Activated CD4-positive, alpha-beta T cell treated with anti-CD3 and anti-CD28 coated beads, Interleukin-2, amount 10 ng/mL, durations not matched to agents 7 days and 5 days (primary cell): ENCODE measurements around the gene IFI6. TPM values are rescaled to one million over a fixed set of nuclear protein-coding genes. Genes with fewer than 3 reads are reported as not detected.
"Not testable (repeated sequence)": the region's sequence is repeated elsewhere in the genome, so short reads cannot be mapped to it uniquely, and the experiment has no call there.

ENCODE experiments used
- CTCF ChIA-PET: fragments of 350-600 bp; sonication (Branson Sonifier 250); formaldehyde crosslinking; loops from one replicate; lab custom pipeline; 2021; ENCODE audit warnings: antibody characterized with exemption; lab: Charles Lee
- POLR2A ChIA-PET: fragments of 350-600 bp; sonication (Branson Sonifier 250); formaldehyde crosslinking; loops from one replicate; lab custom pipeline; 2021; ENCODE audit warnings: antibody characterized with exemption; lab: Charles Lee
- DNase-seq: peaks from one replicate; pipeline ENCODE4 v3.0.0-alpha.2; 2020
- H3K27ac Mint-ChIP-seq: one replicate; pipeline ENCODE4 v1.8.0; 2021; ENCODE audit warnings: mild to moderate bottlenecking, moderate library complexity, mixed read lengths
- H3K27me3 Mint-ChIP-seq: one replicate; pipeline ENCODE4 v1.8.0; 2021; ENCODE audit warnings: mixed read lengths
- H3K36me3 Mint-ChIP-seq: one replicate; pipeline ENCODE4 v1.8.0; 2021; ENCODE audit warnings: low read depth, mixed read lengths
- H3K4me1 Mint-ChIP-seq: one replicate; pipeline ENCODE4 v1.8.0; 2021; ENCODE audit warnings: mixed read lengths
- H3K4me3 Mint-ChIP-seq: one replicate; pipeline ENCODE4 v1.8.0; 2021; ENCODE audit warnings: mild to moderate bottlenecking, moderate library complexity, mixed read lengths
- H3K9me3 Mint-ChIP-seq: one replicate; pipeline ENCODE4 v1.8.0; 2021; ENCODE audit warnings: mixed read lengths
- total RNA-seq, 2 experiments: library from RNA; stranded (reverse); gene quantifications; one replicate each; pipeline ENCODE4 v1.2.3, GENCODE V29; 2021

The IFI6 gene, protein sequence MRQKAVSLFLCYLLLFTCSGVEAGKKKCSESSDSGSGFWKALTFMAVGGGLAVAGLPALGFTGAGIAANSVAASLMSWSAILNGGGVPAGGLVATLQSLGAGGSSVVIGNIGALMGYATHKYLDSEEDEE
- total RNA-seq: 100 to 1,000 TPM; 231 to 321 TPM

DNA sequence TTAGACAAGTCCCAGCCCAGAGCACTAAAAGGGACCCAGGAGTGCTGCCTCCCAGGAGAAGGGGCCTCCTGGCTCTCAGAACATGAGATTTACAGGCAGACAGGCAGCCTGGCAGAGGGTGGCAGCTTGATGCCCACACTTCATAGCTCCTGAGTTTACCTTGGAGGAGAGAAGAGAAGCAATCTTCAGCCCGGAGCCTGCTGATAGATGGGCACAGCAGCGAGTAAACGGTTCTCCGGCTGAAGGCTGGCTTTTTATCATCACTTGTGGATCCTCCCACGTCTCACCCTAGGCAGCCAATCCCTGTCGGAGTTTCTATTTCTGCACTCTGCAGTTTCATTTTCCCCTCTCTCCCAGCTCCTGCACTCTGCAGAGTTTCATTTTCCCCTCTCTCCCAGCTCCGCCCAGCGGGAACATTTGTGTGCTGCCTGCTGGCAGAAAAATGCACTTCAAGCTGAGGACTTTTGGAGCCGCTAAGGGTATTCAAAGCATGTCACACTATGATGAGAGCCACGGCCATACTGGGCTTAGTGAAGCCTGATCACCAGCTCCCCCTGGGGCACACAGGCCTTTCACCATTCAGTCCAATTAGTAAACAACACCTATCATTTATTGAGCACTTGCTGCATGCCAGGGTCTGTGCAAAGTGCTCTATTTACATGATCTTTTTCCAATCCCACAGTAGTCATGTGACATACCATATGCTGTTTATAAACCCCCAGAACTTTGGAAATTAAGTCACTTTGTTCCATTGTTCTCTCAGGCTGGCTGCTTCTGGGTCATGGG lies at the start of gene IFI6:
TSS of gene IFI6 (minus strand) at position 229 of the 786 bp plus-strand sequence. CDS start 2,878 bp downstream, outside the sequence.
- Mint-ChIP-seq H3K4me1 (peaks cover 39% of the 10 kb centered on the region), H3K4me3 (peak within 1 kb of the TSS; percentile 98), H3K9me3 (no peaks in the 10 kb centered on the region), H3K27me3 (no peaks in the 10 kb centered on the region), H3K27ac (peak within 1 kb of the TSS; percentile 97), H3K36me3 (peaks cover 20% of the 10 kb centered on the region)
- CTCF ChIA-PET: interaction anchor here (0.6 to 2.0 kb wide), 12 partner anchors 8 to 146 kb away, joined by 3 to 16 read pairs (median 3); partner anchors contain the start of genes FAM76A and STX12
- DNase-seq: peak; percentile 92
- POLR2A ChIA-PET: interaction anchor here (0.5 to 1.5 kb wide), 8 partner anchors 9 to 564 kb away, joined by 3 to 6 read pairs (median 3); partner anchors contain the start of genes ATP5IF1 and FAM76A

DNA sequence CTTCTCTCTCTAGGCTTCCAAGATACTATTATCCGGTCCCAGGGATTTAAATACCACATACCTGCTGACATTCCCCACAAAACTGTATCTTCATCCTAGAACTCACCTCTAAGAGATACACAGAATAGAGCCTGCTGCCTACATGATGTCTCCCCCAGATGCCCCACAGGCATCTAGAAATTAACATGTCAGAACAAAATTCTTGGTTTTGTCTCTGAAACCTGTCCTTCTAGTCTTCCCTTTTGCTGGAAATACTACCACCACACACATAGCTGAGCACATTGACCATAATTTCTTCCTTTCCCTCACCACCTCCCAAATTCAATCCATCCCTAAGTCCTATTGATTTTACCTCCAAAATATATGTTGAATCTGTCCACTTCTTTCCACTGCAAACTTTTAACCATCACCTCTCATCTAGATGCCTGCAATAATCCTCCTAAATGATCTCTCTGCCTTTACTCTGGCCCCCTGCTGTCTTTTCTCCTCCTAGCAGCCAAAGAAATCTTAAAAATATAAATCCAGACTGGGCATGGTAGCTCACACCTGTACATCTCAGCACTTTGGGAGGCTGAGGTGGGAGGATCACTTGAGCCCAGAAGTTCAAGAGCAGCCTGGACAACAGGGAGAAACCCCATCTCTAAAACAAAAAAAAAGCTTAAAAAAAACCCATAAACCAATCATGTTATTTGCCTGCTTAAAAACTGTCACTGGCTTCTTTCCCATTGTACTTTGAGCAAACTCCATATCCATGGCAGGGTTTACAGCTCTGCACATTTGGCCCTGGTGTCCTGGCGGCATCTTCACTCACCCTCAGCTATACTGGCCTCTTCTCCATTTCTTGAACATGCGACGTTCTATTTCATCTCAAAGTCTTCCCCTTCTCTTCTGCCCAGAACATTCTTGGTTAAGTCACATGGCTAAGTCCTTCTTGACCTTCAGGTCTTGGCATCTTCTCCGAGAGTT lies 47.6 kb upstream of the IFI6 start:
- no peaks in the 10 kb centered on the region for H3K36me3 Mint-ChIP-seq
- CTCF ChIA-PET: interaction anchor here (0.6 to 1.5 kb wide), 7 partner anchors 23 to 1499 kb away, joined by 3 to 5 read pairs (median 4); partner anchors contain the start of gene IFI6
- peak; percentile 10 for DNase-seq
- POLR2A ChIA-PET: no interaction called here
- peaks cover 11% of the 10 kb centered on the region for H3K9me3 Mint-ChIP-seq
- no peak overlapping the region for H3K27ac Mint-ChIP-seq
- H3K4me3 Mint-ChIP-seq: no peak overlapping the region
- H3K27me3 Mint-ChIP-seq: peaks cover 33% of the 10 kb centered on the region
- peaks cover 1% of the 10 kb centered on the region for H3K4me1 Mint-ChIP-seq

DNA sequence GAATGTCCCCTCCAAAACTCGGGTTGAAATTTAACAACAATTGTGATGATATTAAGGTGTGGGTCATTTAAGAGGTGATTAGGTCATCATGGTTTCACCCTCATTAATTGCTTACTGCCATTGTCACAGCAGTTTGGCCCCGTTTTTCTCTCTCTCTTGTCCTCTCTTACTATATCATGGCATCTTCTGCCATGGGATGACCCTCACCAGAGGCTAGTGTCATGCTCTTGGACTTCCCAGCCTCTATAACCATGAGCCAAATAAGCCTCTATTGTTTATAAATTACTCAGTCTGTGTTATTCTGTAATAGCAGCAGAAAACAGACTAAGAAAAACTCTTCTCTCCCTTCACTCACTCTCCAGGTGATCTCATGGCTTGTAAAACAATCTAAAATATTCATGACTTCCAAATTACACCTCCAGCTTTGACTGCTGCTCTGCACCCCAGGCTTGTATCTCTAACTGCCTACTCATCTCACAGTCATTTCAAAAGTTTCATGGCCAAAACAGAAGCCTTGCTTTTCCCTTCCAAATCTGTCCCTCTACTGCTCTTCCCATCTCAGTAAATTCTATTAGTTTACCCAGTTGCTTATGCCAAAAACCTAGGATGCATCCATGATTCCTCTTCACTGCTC lies 44.4 kb upstream of the IFI6 start:
- Mint-ChIP-seq H3K4me3 (no peak overlapping the region), H3K36me3 (no peaks in the 10 kb centered on the region), H3K9me3 (peaks cover 11% of the 10 kb centered on the region), H3K27ac (no peak overlapping the region), H3K4me1 (peaks cover 2% of the 10 kb centered on the region), H3K27me3 (peaks cover 33% of the 10 kb centered on the region)
- ChIA-PET POLR2A (no interaction called here), CTCF (no interaction called here)
- DNase-seq: no peak

DNA sequence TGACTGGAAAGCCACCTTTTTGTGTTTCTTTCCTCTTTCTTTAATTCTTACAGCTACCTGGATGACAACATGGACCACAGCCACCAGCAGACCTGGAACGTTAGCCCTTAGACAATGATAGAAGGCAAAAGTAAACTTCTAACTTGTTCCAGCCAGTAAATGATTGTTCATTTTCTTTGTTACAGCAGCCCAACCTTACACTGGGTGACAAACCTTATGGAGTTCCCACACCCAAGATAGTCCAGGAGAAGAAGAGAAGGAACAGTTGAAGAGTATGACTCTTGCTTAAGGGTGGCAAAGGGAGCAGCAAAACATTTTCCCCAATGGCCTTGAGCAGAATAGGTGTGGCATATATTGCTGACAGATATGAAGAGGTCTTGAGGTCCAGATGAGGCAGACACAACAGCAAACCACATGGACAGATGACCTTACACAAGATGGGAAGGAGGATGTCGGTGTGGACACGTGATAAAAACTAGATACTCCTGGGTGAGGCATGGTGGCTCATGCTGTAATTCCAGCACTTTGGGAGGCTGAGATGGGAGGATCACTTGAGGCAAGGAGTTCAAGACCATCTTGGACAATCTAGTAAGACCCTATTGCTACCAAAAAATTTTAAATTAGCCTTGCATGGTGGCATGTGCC lies 42.0 kb upstream of the IFI6 start:
- no peak overlapping the region for H3K4me3 Mint-ChIP-seq

DNA sequence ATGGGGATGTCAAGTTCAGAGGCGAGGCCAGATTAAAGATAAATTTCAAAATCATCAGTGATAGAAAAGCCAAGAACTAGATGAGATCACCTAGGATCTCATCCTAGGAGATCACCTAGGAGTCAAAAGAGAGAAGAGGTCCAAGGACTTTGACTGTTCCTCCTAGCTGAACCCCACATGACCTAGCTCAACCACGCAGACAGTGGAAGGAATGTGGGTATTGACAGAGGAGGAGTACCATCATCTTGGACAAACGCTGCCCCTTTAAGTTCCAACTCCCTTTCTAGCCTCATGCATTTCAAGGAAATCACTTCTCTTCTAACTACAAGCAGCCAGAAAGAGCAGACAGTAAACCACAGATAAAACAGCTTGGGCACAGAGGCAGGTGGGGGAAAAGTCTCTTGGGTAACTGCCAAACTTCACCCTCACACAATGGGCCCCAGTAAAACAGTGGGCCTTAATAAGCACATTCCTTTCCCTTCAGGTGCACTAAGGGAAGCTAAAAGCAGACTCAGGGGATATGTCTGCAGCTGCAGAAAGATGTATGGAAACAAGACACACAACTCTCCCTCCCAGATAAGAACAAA lies 41.2 kb upstream of the IFI6 start:
- Mint-ChIP-seq H3K4me3 (no peak overlapping the region), H3K27me3 (peaks cover 24% of the 10 kb centered on the region), H3K27ac (no peak overlapping the region), H3K36me3 (no peaks in the 10 kb centered on the region), H3K9me3 (peaks cover 11% of the 10 kb centered on the region), H3K4me1 (peaks cover 2% of the 10 kb centered on the region)
- DNase-seq: no peak
- POLR2A ChIA-PET: no interaction called here
- CTCF ChIA-PET: interaction anchor here (0.6 to 1.7 kb wide), 2 partner anchors 12 to 13 kb away, joined by 3 to 5 read pairs; partner anchors contain the start of gene FAM76A

More for the DNA sequence above, 42.0 kb upstream of the IFI6 start:
- Mint-ChIP-seq H3K36me3 (no peaks in the 10 kb centered on the region), H3K27me3 (peaks cover 22% of the 10 kb centered on the region), H3K27ac (no peak overlapping the region), H3K9me3 (peaks cover 11% of the 10 kb centered on the region), H3K4me1 (peaks cover 2% of the 10 kb centered on the region)
- POLR2A ChIA-PET: no interaction called here
- no peak for DNase-seq
- CTCF ChIA-PET: interaction anchor here (1.7 kb wide), 1 partner anchor 12 kb away, joined by 5 read pairs; the partner anchor contains the start of gene FAM76A

DNA sequence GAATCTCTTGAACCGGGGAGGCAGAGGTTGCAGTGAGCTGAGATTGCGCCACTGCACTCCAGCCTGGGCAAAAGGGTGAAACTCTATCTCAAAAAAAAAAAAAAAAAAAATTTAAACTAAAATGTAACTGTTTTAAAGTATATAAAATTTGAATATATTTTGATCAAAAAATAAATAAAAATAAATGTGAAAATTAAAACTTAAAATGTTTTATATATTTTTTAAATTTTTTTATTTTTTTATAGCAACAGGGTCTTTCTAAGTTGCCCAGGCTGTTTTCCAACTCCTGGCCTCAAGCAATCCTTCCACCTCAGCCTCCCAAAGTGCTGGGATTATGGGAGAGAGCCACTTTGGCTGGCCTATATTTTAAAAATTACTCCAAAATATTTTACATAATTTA lies 38.6 kb upstream of the IFI6 start:
- Mint-ChIP-seq H3K4me3 (no peak overlapping the region), H3K9me3 (no peaks in the 10 kb centered on the region), H3K27ac (no peak overlapping the region), H3K36me3 (no peaks in the 10 kb centered on the region), H3K27me3 (peaks cover 6% of the 10 kb centered on the region), H3K4me1 (peaks cover 2% of the 10 kb centered on the region)
- no peak for DNase-seq
- ChIA-PET POLR2A (no interaction called here), CTCF (no interaction called here)

DNA sequence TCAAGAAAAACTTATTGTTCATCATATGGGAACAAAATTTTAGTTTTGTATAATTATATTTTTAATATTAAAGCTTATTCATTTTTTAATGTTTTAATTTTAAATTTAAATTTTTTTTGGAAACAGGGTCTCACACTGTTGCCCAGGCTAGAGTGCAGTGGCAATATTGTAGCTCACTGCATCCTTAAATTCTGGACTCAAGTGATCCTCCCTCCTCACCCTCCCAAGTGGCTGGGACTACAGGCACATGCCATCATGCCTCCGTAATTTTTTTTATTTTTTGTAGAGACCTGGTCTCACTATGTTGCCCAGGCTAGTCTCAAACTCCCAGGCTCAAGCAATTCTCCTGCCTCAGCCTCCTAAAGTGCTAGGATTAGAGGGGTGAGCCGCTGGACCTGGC lies 33.6 kb upstream of the IFI6 start:
- CTCF ChIA-PET: no interaction called here
- DNase-seq: no peak

DNA sequence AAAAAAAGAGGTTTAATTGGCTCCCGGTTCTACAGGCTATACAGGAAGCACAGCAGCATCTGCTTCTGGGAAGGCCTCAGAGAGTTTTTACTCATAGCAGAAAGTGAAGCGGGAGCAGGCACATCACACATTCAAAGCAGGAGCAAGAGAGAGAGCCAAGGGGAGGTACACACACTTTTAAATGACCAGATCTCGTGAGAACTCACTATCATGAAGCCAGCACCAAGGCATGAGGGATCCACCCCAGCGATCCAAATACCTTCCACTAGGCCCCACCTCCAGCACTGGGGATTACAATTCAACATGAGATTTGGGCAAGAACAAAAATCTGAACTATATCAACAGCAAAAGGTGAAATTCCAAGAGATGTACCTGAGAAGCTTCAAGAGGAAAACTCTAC lies 33.0 kb upstream of the IFI6 start:
- peaks cover 11% of the 10 kb centered on the region for H3K27me3 Mint-ChIP-seq
- H3K4me1 Mint-ChIP-seq: no peaks in the 10 kb centered on the region
- ChIA-PET CTCF (no interaction called here), POLR2A (no interaction called here)
- H3K9me3 Mint-ChIP-seq: peaks cover 17% of the 10 kb centered on the region
- no peak overlapping the region for H3K4me3 Mint-ChIP-seq
- no peak overlapping the region for H3K27ac Mint-ChIP-seq
- H3K36me3 Mint-ChIP-seq: peaks cover 2% of the 10 kb centered on the region
- no peak for DNase-seq

More for the DNA sequence above, 33.6 kb upstream of the IFI6 start:
- peaks cover 2% of the 10 kb centered on the region for H3K36me3 Mint-ChIP-seq
- H3K27ac Mint-ChIP-seq: no peak overlapping the region
- peaks cover 8% of the 10 kb centered on the region for H3K27me3 Mint-ChIP-seq
- no peaks in the 10 kb centered on the region for H3K4me1 Mint-ChIP-seq
- no peak overlapping the region for H3K4me3 Mint-ChIP-seq
- POLR2A ChIA-PET: no interaction called here
- H3K9me3 Mint-ChIP-seq: peaks cover 17% of the 10 kb centered on the region

DNA sequence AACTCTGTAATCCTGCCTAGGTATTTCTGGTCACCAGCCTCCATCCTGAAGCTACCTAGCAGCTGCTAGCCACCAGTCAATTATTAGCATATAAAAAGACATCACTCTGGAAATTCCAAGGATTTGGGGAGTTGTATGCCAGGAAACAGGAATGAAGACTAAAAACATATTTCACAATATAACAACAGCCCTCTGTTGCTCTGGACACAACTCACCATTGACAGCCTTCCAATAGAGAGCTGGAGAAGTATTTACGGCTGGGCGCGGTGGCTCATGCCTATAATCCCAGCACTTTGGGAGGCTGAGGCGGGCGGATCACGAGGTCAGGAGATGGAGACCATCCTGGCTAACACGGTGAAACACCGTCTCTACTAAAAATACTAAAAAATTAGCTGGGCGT lies 24.8 kb upstream of the IFI6 start:
- Mint-ChIP-seq H3K27me3 (peaks cover 12% of the 10 kb centered on the region), H3K9me3 (peaks cover 13% of the 10 kb centered on the region)
- DNase-seq, H3K27ac Mint-ChIP-seq, POLR2A ChIA-PET, H3K4me1 Mint-ChIP-seq, H3K36me3 Mint-ChIP-seq, H3K4me3 Mint-ChIP-seq: not testable (repeated sequence)
- CTCF ChIA-PET: interaction anchor here (1.9 to 2.4 kb wide), 2 partner anchors 10 to 29 kb away, joined by 4 to 9 read pairs; partner anchors contain the start of gene FAM76A

DNA sequence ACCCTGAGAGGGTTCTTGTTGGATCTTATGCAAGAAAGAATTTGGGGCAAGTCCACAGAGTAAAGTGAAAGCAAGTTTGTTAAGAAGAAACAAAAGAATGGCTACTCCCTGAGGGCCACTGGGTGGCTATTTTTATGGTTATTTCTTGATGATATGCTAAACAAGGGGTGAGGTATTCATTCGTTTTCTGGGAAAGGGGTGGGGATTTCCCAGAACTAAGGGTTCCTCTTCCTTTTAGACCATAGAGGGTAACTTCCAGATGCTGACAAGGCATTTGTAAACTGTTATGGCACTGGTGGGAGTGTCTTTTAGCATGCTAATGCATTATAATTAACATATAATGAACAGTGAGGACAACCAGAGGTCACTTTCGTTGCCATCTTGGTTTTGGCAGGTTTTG lies 18.2 kb upstream of the IFI6 start:
- Mint-ChIP-seq H3K27ac (no peak overlapping the region), H3K4me3 (no peak overlapping the region), H3K36me3 (no peaks in the 10 kb centered on the region), H3K27me3 (peaks cover 13% of the 10 kb centered on the region), H3K9me3 (peaks cover 11% of the 10 kb centered on the region), H3K4me1 (peaks cover 16% of the 10 kb centered on the region)
- CTCF ChIA-PET: interaction anchor here (1.0 to 1.1 kb wide), 2 partner anchors 105 to 332 kb away, joined by 3 to 4 read pairs; no protein-coding TSS in a partner anchor
- POLR2A ChIA-PET: interaction anchor here (0.6 kb wide), 1 partner anchor 18 kb away, joined by 3 read pairs; no protein-coding TSS in a partner anchor
- no peak for DNase-seq
